Bronchial smooth muscle cell (primary cell): Measurements from ENCODE around the gene MRPL16. TPM values are rescaled to one million over a fixed set of nuclear protein-coding genes. Genes with fewer than 3 reads are reported as not detected.

Experiments
- total RNA-seq: library from RNA; depleted of rRNA; stranded (reverse); fragments of >200 nt; gene quantifications from 2 replicates; pipeline ENCODE4 v1.2.1, GENCODE V29; 2014

MRPL16 gene
- total RNA-seq = 40.8 and 47.0 TPM in 2 replicates

DNA sequence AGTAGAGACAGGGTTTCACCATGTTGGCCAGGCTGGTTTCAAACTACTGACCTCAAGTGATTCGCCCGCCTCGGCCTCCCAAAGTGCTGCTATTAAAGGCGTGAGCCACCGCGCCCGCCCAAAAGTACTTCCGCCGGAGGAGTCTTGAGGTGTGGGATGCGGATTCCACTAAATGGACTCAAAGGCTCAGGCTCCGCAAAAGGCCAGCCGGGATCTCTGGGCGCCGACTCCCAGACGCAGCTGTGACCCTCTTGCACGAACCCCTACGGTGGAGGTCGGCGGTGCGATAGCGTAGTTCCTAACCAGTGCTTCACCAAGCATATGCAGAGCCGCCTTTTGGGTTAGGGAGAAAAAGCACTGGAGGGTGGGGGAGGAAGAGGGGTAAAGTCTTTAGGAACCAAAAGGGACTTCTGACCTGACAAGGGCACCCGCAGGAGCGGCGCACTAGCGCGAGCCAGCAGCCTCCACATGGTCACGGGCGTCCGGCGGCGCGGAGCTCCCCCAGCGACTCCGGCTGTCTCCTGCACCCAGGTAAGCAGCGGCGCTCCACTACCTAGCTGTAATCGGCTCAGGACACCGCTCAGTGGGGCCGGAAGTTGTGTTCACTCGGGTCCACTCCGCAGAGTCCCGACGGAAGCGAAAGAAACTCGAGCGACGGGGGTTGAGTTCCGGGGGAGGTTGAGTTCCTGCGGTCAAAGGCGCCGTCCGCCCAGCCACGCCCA is at the start of gene MRPL16:
MRPL16 (minus strand) TSS at position 590 of the 722 bp plus-strand sequence; CDS start at position 470, 120 bp downstream.

DNA sequence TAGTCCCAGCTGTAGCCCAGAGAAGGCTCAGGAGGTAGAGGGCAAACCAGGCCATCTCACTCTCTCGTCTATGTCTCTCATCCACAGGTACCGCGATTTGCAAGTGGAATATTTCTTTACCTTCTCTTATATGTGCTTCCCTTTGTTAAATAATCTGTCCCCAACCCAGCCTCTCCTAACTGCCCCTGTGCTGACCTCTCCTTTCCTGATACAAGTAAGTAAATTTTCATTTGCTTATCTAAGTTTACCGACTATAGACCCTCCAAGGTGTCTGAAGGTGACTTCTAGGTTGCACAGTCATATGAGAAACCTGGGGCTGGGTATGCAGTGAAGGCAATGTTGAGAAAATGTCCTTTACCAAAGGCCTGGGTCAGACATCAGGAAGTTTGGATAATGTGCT is 34.8 kb upstream of the MRPL16 start, which contains the start of gene CBLIF:
CBLIF (minus strand) TSS at position 101 of the 400 bp plus-strand sequence; CDS start at position 55, 46 bp downstream.

Other genes with a start within 250 kb of the MRPL16 start
- 24.7 and 38.6 TPM in 2 replicates for gene OSBP, start 195.0 kb downstream of the MRPL16 start, total RNA-seq
- 4.2 and 4.6 TPM in 2 replicates for gene PATL1, start 141.7 kb downstream of the MRPL16 start, total RNA-seq
- gene OR10V1, start 96.9 kb downstream of the MRPL16 start, total RNA-seq = not detected in 2 replicates
- gene STX3, start 55.4 kb downstream of the MRPL16 start, total RNA-seq = 12.8 and 19.5 TPM in 2 replicates
- not detected in 2 replicates for gene CBLIF, start 34.7 kb upstream of the MRPL16 start, total RNA-seq
- gene TCN1, start 55.7 kb upstream of the MRPL16 start, total RNA-seq = not detected in 2 replicates
- gene OOSP3, start 68.0 kb upstream of the MRPL16 start, total RNA-seq = not detected in 2 replicates
- not detected in 2 replicates for gene OOSP1, start 127.7 kb upstream of the MRPL16 start, total RNA-seq
- gene OOSP4A, start 153.3 kb upstream of the MRPL16 start, total RNA-seq = not detected in 2 replicates
- not detected in 2 replicates for gene OOSP4B, start 206.4 kb upstream of the MRPL16 start, total RNA-seq
- not detected in 2 replicates for gene OOSP2, start 229.6 kb upstream of the MRPL16 start, total RNA-seq
- not detected in 2 replicates for gene MS4A3, start 245.9 kb upstream of the MRPL16 start, total RNA-seq